ENCODE measurements around the gene ITPK1.
A peak's percentile ranks its signal among the peaks of the same experiment; 100 is the strongest.
"Not testable (repeated sequence)": the region's sequence is repeated elsewhere in the genome, so short reads cannot be mapped to it uniquely, and the experiment has no call there.

ITPK1 gene

GRCh38 chr14:93128725-93129459, 13.2 kb upstream of the ITPK1 start:
- no peak for DNase-seq

- no peak for DNase-seq
These were observed 10.4 kb upstream of the ITPK1 start for GRCh38 chr14:93126111-93126510.

- no peak for DNase-seq
These were observed 7.1 kb upstream of the ITPK1 start for GRCh38 chr14:93122826-93123225.

- DNase-seq = no peak
These were observed 5.5 kb upstream of the ITPK1 start for GRCh38 chr14:93121030-93121834.

GRCh38 chr14:93120517-93120916, 4.8 kb upstream of the ITPK1 start:
- no peak for DNase-seq

- DNase-seq = no peak
These were observed 1.0 kb upstream of the ITPK1 start for GRCh38 chr14:93116676-93117200.

GRCh38 chr14:93115069-93115820, 480 bp downstream of the ITPK1 start:
- DNase-seq = peak; percentile 58 to 92

- no peak for DNase-seq
These were observed 1.0 kb downstream of the ITPK1 start for GRCh38 chr14:93114713-93115068.

GRCh38 chr14:93114068-93114710, 1.5 kb downstream of the ITPK1 start:
- no peak for DNase-seq

GRCh38 chr14:93113678-93114067, 2.1 kb downstream of the ITPK1 start:
- no peak for DNase-seq

GRCh38 chr14:93112891-93113677, 2.6 kb downstream of the ITPK1 start:
- DNase-seq = peak; percentile 70 to 73

GRCh38 chr14:93111541-93111940, 4.2 kb downstream of the ITPK1 start:
- not testable (repeated sequence) for DNase-seq

GRCh38 chr14:93110856-93111419, 4.8 kb downstream of the ITPK1 start:
- DNase-seq = no peak

GRCh38 chr14:93109572-93110481, 5.9 kb downstream of the ITPK1 start:
- no peak for DNase-seq

- DNase-seq = no peak
These were observed 7.6 kb downstream of the ITPK1 start for GRCh38 chr14:93108105-93108504.

GRCh38 chr14:93107453-93107852, 8.3 kb downstream of the ITPK1 start:
- no peak for DNase-seq

GRCh38 chr14:93106541-93107156, 9.1 kb downstream of the ITPK1 start:
- no peak for DNase-seq

GRCh38 chr14:93105856-93106255, 9.9 kb downstream of the ITPK1 start:
- not testable (repeated sequence) for DNase-seq

- DNase-seq = no peak
These were observed 10.4 kb downstream of the ITPK1 start for GRCh38 chr14:93105362-93105761.

- no peak for DNase-seq
These were observed 10.8 kb downstream of the ITPK1 start for GRCh38 chr14:93104961-93105360.
